Duodenal mucosa (tissue), 2 donors: ENCODE results near the gene AMFR.

ENCODE experiments used
- H3K27ac ChIP-seq: one replicate; pipeline ENCODE4 v1.7.0; 2013; ENCODE audit warnings: low read depth, low read length
- H3K27me3 ChIP-seq, 2 donors: one replicate each; pipeline ENCODE4 v1.7.0; 2013; ENCODE audit warnings: low read length in 2 of 2, control low read depth in 1 of 2; ENCODE audit not compliant: insufficient read depth in 2 of 2, control insufficient read depth in 1 of 2
- H3K36me3 ChIP-seq, 2 donors: one replicate each; pipeline ENCODE4 v1.7.0; 2013; ENCODE audit warnings: low read length in 2 of 2, control low read depth in 1 of 2; ENCODE audit not compliant: insufficient read depth in 2 of 2, control insufficient read depth in 1 of 2
- H3K4me1 ChIP-seq, 2 donors: one replicate each; pipeline ENCODE4 v1.7.0; 2013; ENCODE audit warnings: low read length in 2 of 2, control low read depth in 1 of 2; ENCODE audit not compliant: insufficient read depth in 2 of 2, control insufficient read depth in 1 of 2
- H3K4me3 ChIP-seq, 2 donors: one replicate each; pipeline ENCODE4 v1.7.0; 2013; ENCODE audit warnings: low read length in 2 of 2, low read depth in 1 of 2
- H3K9ac ChIP-seq, 2 donors: one replicate each; pipeline ENCODE4 v1.7.0; 2013; ENCODE audit warnings: low read length in 2 of 2, low read depth in 1 of 2
- H3K9me3 ChIP-seq, 2 donors: one replicate each; pipeline ENCODE4 v1.7.0; 2013; ENCODE audit warnings: low read length in 2 of 2, control low read depth in 1 of 2; ENCODE audit not compliant: control insufficient read depth in 1 of 2

The AMFR gene

DNA sequence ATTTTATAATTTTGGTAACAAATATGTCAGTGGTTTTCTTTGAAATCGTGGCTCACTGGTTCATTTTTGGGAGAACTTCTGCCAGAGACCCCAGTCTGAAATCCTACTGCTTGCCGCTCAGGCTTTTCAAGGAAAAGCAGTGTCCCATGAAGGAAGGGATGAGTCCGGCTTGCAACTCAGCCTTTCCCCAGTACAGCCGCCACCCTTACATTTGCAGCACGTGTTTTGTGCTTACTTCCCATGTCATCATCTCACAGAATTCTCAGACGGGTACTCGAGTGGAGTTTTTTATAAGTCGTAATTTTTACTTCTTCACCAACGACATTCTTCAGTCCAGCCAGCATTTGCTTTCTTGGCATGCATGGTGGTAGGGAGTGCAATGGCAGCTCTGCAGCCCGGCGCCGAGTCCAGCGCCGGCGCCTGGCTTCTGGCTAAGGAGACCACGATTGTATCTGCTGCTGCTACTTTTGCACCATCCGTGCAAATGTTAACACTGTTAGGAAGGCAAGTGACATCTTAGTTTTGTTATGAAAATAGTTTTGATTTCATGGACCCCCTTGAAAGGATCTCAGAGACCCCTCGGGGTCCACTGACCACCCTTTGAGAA is 111.0 kb downstream of the AMFR start:
- Histone ChIP-seq H3K27me3 (no peaks in the 10 kb centered on the region), H3K4me1 (no peaks in the 10 kb centered on the region), H3K36me3 (no peaks in the 10 kb centered on the region), H3K27ac (no peak overlapping the region), H3K9me3 (no peaks in the 10 kb centered on the region), H3K4me3 (no peak overlapping the region), H3K9ac (no peak overlapping the region)

GRCh38 chr16:56312556-56312955 is 112.8 kb downstream of the AMFR start:
- H3K9me3 ChIP-seq = no peaks in the 10 kb centered on the region
- no peak overlapping the region for H3K4me3 ChIP-seq
- H3K27ac ChIP-seq = no peak overlapping the region
- H3K27me3 ChIP-seq = no peaks in the 10 kb centered on the region
- no peaks in the 10 kb centered on the region for H3K4me1 ChIP-seq
- H3K36me3 ChIP-seq = no peaks in the 10 kb centered on the region
- no peak overlapping the region for H3K9ac ChIP-seq

GRCh38 chr16:56312028-56312300 is 113.4 kb downstream of the AMFR start:
- no peak overlapping the region for H3K9ac ChIP-seq
- no peak overlapping the region for H3K27ac ChIP-seq

More at GRCh38 chr16:56312028-56312300, 113.4 kb downstream of the AMFR start:
- no peaks in the 10 kb centered on the region for H3K9me3 ChIP-seq
- H3K4me1 ChIP-seq = no peaks in the 10 kb centered on the region
- H3K27me3 ChIP-seq = no peaks in the 10 kb centered on the region
- no peaks in the 10 kb centered on the region for H3K36me3 ChIP-seq
- no peak overlapping the region for H3K4me3 ChIP-seq
